HCT116 (cell line): ENCODE data around the gene DNM3. TPM values are rescaled to one million over a fixed set of nuclear protein-coding genes. Genes with fewer than 3 reads are reported as not detected.

Source experiments
- ATAC-seq: fragments of 200-7000 bp; cut with Tn5 transposase; 2 replicates; pipeline ENCODE4 v1.9.1; 2020; ENCODE audit warnings: mild to moderate bottlenecking, moderate library complexity
- BruUV-seq: library from RNA; stranded (reverse); fragments of 400-500 nt; replicated peaks from 2 replicates; lab custom pipeline; 2021; lab: Mats Ljungman, UMichigan
- CTCF ChIA-PET: fragments of 300-600 bp; sonication (Branson Sonifier 250); formaldehyde crosslinking; loops from one replicate; lab custom pipeline; 2021; ENCODE audit warnings: antibody characterized with exemption; lab: Charles Lee
- POLR2A ChIA-PET: fragments of 300-600, 350-600 bp; sonication (Branson Sonifier 250); formaldehyde crosslinking; loops from one replicate; lab custom pipeline; 2021; ENCODE audit warnings: antibody characterized with exemption; lab: Charles Lee
- RAD21 ChIA-PET, 2 experiments: fragments of 300-600 bp; sonication (Branson Sonifier 250); formaldehyde crosslinking; loops; one replicate each; lab custom pipeline; 2023; ENCODE audit warnings: low total read pairs in 2 of 2; ENCODE audit not compliant: uncharacterized antibody in 2 of 2, unreplicated experiment in 2 of 2, low non-redundant PET in 1 of 2; lab: Charles Lee
- DNase-seq: peaks from one replicate; pipeline ENCODE4 v3.0.0-alpha.2; 2010; ENCODE audit warnings: low read depth, low spot score
- H2AFZ ChIP-seq: fragments of 200-600 bp; shearing (Covaris generic), sonication (generic); 2 replicates; pipeline ENCODE4 v1.6.1; 2017; ENCODE audit warnings: low read depth, mixed run types, mixed read lengths, antibody characterized with exemption, low read length; ENCODE audit not compliant: poor library complexity, severe bottlenecking
- H3K27ac ChIP-seq: 2 replicates; pipeline ENCODE4 v1.5.1; 2012; ENCODE audit warnings: low read depth, low read length
- H3K27me3 ChIP-seq: fragments of 200-600 bp; sonication (generic); 2 replicates; pipeline ENCODE4 v1.6.1; 2016; ENCODE audit warnings: mixed run types, low read length, mixed read lengths; ENCODE audit not compliant: insufficient read depth
- H3K36me3 ChIP-seq, 2 experiments: fragments of 200-500 bp in 1 of 2; fragments of 200-600 bp in 1 of 2; sonication (Bioruptor generic) in 1 of 2; sonication (generic) in 1 of 2; 2 replicates each; pipeline versions ENCODE4 v1.5.1 to v1.6.1; 2014 to 2016; ENCODE audit warnings: low read length in 2 of 2, inconsistent platforms in 1 of 2, mixed read lengths in 1 of 2, mixed run types in 1 of 2; ENCODE audit not compliant: insufficient read depth in 2 of 2, control insufficient read depth in 1 of 2
- H3K4me1 ChIP-seq, 2 experiments: fragments of 200-600 bp in 1 of 2; sonication (generic) in 1 of 2; 2 replicates each; pipeline versions ENCODE4 v1.5.1 to v1.6.1; 2012 to 2017; ENCODE audit warnings: low read length in 2 of 2, inconsistent platforms in 1 of 2, mild to moderate bottlenecking in 1 of 2, mixed read lengths in 1 of 2, mixed run types in 1 of 2, moderate library complexity in 1 of 2; ENCODE audit not compliant: insufficient read depth in 2 of 2, control insufficient read depth in 1 of 2
- H3K4me2 ChIP-seq: fragments of 200-600 bp; sonication (generic); 2 replicates; pipeline ENCODE4 v1.6.1; 2017; ENCODE audit warnings: mixed run types, low read length, mixed read lengths
- H3K4me3 ChIP-seq, 2 experiments: fragments of 200-600 bp in 1 of 2; sonication (generic) in 1 of 2; replicated peaks in 1 of 2; 2 replicates each; pipeline ENCODE4 v1.5.1; 2011 to 2016; ENCODE audit warnings: low read length in 2 of 2, control low read depth in 1 of 2, low read depth in 1 of 2, mild to moderate bottlenecking in 1 of 2, mixed read lengths in 1 of 2, mixed run types in 1 of 2
- H3K79me2 ChIP-seq: fragments of 200-600 bp; sonication (generic); 2 replicates; pipeline ENCODE4 v1.6.1; 2017; ENCODE audit warnings: mild to moderate bottlenecking, mixed run types, low read length, moderate library complexity, mixed read lengths; ENCODE audit not compliant: insufficient read depth
- H3K9ac ChIP-seq: fragments of 200-600 bp; sonication (generic); 2 replicates; pipeline ENCODE4 v1.6.1; 2016; ENCODE audit warnings: low read length, mixed read lengths
- H3K9me2 ChIP-seq: fragments of 200-600 bp; sonication (generic), shearing (Covaris generic); 2 replicates; pipeline ENCODE4 v1.6.1; 2017; ENCODE audit warnings: mixed run types, mild to moderate bottlenecking, moderate library complexity; ENCODE audit not compliant: insufficient read depth
- H3K9me3 ChIP-seq, 2 experiments: fragments of 200-500 bp in 1 of 2; fragments of 200-600 bp in 1 of 2; sonication (Bioruptor generic) in 1 of 2; sonication (generic) in 1 of 2; 2 replicates each; pipeline ENCODE4 v1.6.1; 2014 to 2017; ENCODE audit warnings: low read length in 2 of 2, mixed read lengths in 2 of 2, inconsistent platforms in 1 of 2, low read depth in 1 of 2, mild to moderate bottlenecking in 1 of 2, mixed run types in 1 of 2, moderate library complexity in 1 of 2; ENCODE audit not compliant: control insufficient read depth in 1 of 2, insufficient read depth in 1 of 2
- H4K20me1 ChIP-seq: fragments of 200-600 bp; sonication (generic), shearing (Covaris generic); 2 replicates; pipeline ENCODE4 v1.6.1; 2017; ENCODE audit warnings: mixed run types, mild to moderate bottlenecking, moderate library complexity; ENCODE audit not compliant: insufficient read depth
- CEBPB ChIP-seq: IDR thresholded peaks from 2 replicates; pipeline ENCODE4 v1.6.1; 2012; ENCODE audit warnings: low read depth
- EGR1 ChIP-seq: IDR thresholded peaks from 2 replicates; pipeline ENCODE4 v1.6.1; 2012; ENCODE audit warnings: low read depth
- ELF1 ChIP-seq: IDR thresholded peaks from 2 replicates; pipeline ENCODE4 v1.6.1; 2012; ENCODE audit warnings: low read depth, borderline replicate concordance
- EZH2 ChIP-seq: fragments of 200-600 bp; sonication (generic); IDR thresholded peaks from 2 replicates; pipeline ENCODE4 v1.6.1; 2017; ENCODE audit warnings: antibody characterized with exemption, mixed run types
- JUND ChIP-seq: IDR thresholded peaks from 2 replicates; pipeline ENCODE4 v1.6.1; 2012
- POLR2AphosphoS5 ChIP-seq: IDR thresholded peaks from 2 replicates; pipeline ENCODE4 v1.6.1; 2011; ENCODE audit warnings: mild to moderate bottlenecking, low read depth, low read length, moderate library complexity
- RAD21 ChIP-seq: IDR thresholded peaks from 2 replicates; pipeline ENCODE4 v1.6.1; 2012; ENCODE audit warnings: low read depth, mild to moderate bottlenecking
- SIN3A ChIP-seq: IDR thresholded peaks from 2 replicates; pipeline ENCODE4 v1.6.1; 2012; ENCODE audit warnings: low read depth
- SP1 ChIP-seq: IDR thresholded peaks from 2 replicates; pipeline ENCODE4 v1.6.1; 2012; ENCODE audit warnings: low read depth
- SRF ChIP-seq: IDR thresholded peaks from 2 replicates; pipeline ENCODE4 v1.6.1; 2012; ENCODE audit warnings: low read depth
- TCF7L2 ChIP-seq: IDR thresholded peaks from 2 replicates; pipeline ENCODE4 v1.7.0; 2011; ENCODE audit warnings: borderline replicate concordance, inconsistent platforms; ENCODE audit not compliant: insufficient read depth, insufficient read length; ENCODE audit errors: extremely low read depth
- YY1 ChIP-seq: IDR thresholded peaks from 2 replicates; pipeline ENCODE4 v1.6.1; 2011; ENCODE audit warnings: low read length, low read depth, moderate library complexity, mild to moderate bottlenecking; ENCODE audit not compliant: insufficient replicate concordance; ENCODE audit errors: extremely low read depth
- ZFX ChIP-seq: fragments of 450-650 bp; IDR thresholded peaks from 2 replicates; pipeline ENCODE4 v1.6.1; 2017
- intact Hi-C: fragments of 100-400 bp; cut with micrococcal nuclease; formaldehyde crosslinking; loops from 2 replicates; pipeline ENCODE4 v1.10.0; 2022
- total RNA-seq: library from RNA; stranded (reverse); gene quantifications from one replicate; pipeline ENCODE4 v1.2.1, GENCODE V29; 2021; ENCODE audit not compliant: unreplicated experiment
- TF ChIP-seq, protein P1 (sequence below): IDR thresholded peaks from 2 replicates; pipeline ENCODE4 v1.6.1; 2012
- TF ChIP-seq, protein P2 (sequence below): IDR thresholded peaks from 2 replicates; pipeline ENCODE4 v1.6.1; 2012
- TF ChIP-seq, protein P3 (sequence below), 3 experiments: fragments of 200-600 bp in 1 of 3; sonication (generic) in 1 of 3; IDR thresholded peaks in 2 of 3; conservative IDR thresholded peaks in 1 of 3; 2 replicates each; pipeline ENCODE4 v1.5.1; 2012 to 2017; ENCODE audit warnings: low read depth in 2 of 3, low read length in 2 of 3, antibody characterized with exemption in 1 of 3, borderline replicate concordance in 1 of 3, control low read depth in 1 of 3, mild to moderate bottlenecking in 1 of 3, mixed read lengths in 1 of 3, mixed run types in 1 of 3, moderate library complexity in 1 of 3; ENCODE audit not compliant: insufficient read depth in 1 of 3

Gene DNM3
- total RNA-seq, 1 experiment from 2014 or later: 3.1 TPM

DNA sequence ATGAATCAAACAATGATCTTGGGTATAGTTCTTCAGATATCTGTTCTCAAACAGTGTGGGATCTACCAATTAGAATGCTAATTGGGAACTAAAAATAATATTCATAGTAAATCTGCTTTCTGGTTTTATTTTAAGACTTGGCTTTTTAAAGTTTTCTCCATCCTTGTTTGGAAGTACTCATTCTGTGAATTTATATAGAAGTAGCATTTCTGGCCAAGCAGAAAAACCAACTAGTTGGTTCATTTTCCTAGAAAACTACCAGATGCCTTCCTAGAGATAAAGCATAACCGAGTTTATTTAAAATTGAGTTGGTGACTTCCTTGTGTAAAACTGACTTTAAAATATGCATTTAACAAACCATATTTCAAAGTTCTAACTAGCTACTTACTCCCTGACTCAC is 48.8 kb downstream of the DNM3 start (continued):
- TF ChIP-seq TCF7L2: no peak
- no peak for TF ChIP-seq SIN3A
- no peak for TF ChIP-seq POLR2AphosphoS5
- TF ChIP-seq, protein P1, sequence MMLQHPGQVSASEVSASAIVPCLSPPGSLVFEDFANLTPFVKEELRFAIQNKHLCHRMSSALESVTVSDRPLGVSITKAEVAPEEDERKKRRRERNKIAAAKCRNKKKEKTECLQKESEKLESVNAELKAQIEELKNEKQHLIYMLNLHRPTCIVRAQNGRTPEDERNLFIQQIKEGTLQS: no peak
- TF ChIP-seq ELF1: no peak
- no peak for TF ChIP-seq EZH2
- no peak for TF ChIP-seq JUND
- TF ChIP-seq SP1: no peak
- TF ChIP-seq EGR1: no peak

DNA sequence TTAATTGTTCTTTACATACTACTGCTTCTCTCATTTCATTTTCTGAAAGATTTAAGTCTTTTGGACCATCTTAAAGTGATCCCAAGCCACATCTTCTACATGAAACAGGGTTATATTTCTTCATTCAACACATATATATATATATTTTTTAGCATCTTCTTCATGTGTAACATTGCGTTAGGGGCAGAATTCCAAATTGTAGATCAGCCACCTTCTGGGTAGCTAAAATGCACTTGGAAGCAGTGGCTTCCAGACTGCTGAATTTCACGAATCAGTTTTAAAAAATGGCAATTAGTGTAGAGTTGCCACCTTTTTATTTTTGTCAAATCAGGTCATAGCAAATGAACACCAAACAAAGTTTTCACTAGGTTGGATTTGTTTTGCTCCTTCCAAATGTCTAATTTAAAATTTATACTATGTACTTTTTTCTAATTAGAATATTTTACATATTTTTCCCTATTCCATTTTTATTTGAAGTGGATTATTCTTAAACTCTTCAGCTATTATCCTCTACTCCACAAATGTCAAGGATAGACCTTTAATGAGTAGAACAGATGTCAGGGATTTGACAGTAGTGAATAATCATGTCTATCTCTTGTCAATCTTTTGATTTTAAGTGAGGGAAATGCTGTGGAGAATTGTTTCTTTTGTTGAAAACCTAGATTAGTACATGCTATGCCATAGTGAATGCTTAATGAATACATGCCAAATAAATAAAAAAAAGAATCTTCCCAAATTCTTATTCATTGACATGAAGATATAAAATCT is 55.8 kb downstream of the DNM3 start:
- no peaks in the 10 kb centered on the region for H3K27me3 ChIP-seq
- H2AFZ ChIP-seq: no peak overlapping the region
- H4K20me1 ChIP-seq: no peaks in the 10 kb centered on the region
- H3K4me1 ChIP-seq: peaks cover 0 to 7% of the 10 kb centered on the region in 2 experiments; a peak in 1 of 4 replicates
- no peaks in the 10 kb centered on the region for H3K79me2 ChIP-seq
- ChIA-PET POLR2A (no interaction called here), RAD21 (no interaction called here), CTCF (no interaction called here)
- intact Hi-C loops: no loop called here
- no peak overlapping the region for H3K9ac ChIP-seq
- BruUV-seq: no TSS peak
- no peak for DNase-seq
- H3K4me2 ChIP-seq: no peak overlapping the region
- H3K36me3 ChIP-seq: no peaks in the 10 kb centered on the region
- H3K27ac ChIP-seq: no peak overlapping the region
- no peaks in the 10 kb centered on the region for H3K9me2 ChIP-seq
- ATAC-seq: no peak
- no peak for TF ChIP-seq ZFX
- TF ChIP-seq, protein P2, sequence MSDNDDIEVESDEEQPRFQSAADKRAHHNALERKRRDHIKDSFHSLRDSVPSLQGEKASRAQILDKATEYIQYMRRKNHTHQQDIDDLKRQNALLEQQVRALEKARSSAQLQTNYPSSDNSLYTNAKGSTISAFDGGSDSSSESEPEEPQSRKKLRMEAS: no peak
- no peak for TF ChIP-seq YY1
- no peak for TF ChIP-seq EZH2
- no peak for TF ChIP-seq JUND
- TF ChIP-seq, protein P3, sequence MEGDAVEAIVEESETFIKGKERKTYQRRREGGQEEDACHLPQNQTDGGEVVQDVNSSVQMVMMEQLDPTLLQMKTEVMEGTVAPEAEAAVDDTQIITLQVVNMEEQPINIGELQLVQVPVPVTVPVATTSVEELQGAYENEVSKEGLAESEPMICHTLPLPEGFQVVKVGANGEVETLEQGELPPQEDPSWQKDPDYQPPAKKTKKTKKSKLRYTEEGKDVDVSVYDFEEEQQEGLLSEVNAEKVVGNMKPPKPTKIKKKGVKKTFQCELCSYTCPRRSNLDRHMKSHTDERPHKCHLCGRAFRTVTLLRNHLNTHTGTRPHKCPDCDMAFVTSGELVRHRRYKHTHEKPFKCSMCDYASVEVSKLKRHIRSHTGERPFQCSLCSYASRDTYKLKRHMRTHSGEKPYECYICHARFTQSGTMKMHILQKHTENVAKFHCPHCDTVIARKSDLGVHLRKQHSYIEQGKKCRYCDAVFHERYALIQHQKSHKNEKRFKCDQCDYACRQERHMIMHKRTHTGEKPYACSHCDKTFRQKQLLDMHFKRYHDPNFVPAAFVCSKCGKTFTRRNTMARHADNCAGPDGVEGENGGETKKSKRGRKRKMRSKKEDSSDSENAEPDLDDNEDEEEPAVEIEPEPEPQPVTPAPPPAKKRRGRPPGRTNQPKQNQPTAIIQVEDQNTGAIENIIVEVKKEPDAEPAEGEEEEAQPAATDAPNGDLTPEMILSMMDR (IDR thresholded peaks at IDR 0.05 in 2 of 3, conservative IDR thresholded peaks at IDR 0.05 in 1 of 3; ENCODE audit: borderline replicate concordance in 1 of 3, insufficient read depth in 1 of 3, low read depth in 2 of 3, low read length in 2 of 3): no peak
- TF ChIP-seq, protein P1: no peak
- no peak for TF ChIP-seq RAD21
- no peak for TF ChIP-seq POLR2AphosphoS5
- TF ChIP-seq SIN3A: no peak
- TF ChIP-seq SRF: no peak
- no peak for TF ChIP-seq TCF7L2
- TF ChIP-seq CEBPB: no peak
- no peak overlapping the region for H3K4me3 ChIP-seq
- no peaks in the 10 kb centered on the region for H3K9me3 ChIP-seq
